GM12878 (cell line): ENCODE data around the gene SEL1L. TPM values are rescaled to one million over a fixed set of nuclear protein-coding genes. Genes with fewer than 3 reads are reported as not detected.
A peak's percentile ranks its signal among the peaks of the same experiment; 100 is the strongest.

Source experiments
- BACH1 ChIP-seq: fragments of 450-650 bp; IDR thresholded peaks from 2 replicates; pipeline ENCODE4 v1.6.1; 2017; ENCODE audit warnings: mild to moderate bottlenecking, borderline replicate concordance
- CHD2 ChIP-seq: IDR thresholded peaks from 2 replicates; pipeline ENCODE4 v1.6.1; 2011; ENCODE audit warnings: low read depth, low read length, improper control_type of control experiment, borderline replicate concordance
- E2F8 ChIP-seq: fragments of 450-650 bp; IDR thresholded peaks from 2 replicates; pipeline ENCODE4 v1.6.1; 2018; ENCODE audit warnings: mild to moderate bottlenecking, low read depth, moderate library complexity; ENCODE audit not compliant: partially characterized antibody
- E4F1 ChIP-seq: fragments of 450-650 bp; IDR thresholded peaks from 2 replicates; pipeline ENCODE4 v1.6.1; 2018; ENCODE audit warnings: borderline replicate concordance, mild to moderate bottlenecking; ENCODE audit not compliant: partially characterized antibody
- FOS ChIP-seq: IDR thresholded peaks from 3 replicates; pipeline ENCODE4 v1.6.1; 2011; ENCODE audit warnings: borderline replicate concordance; ENCODE audit not compliant: insufficient read length; ENCODE audit errors: extremely low read depth
- NKRF ChIP-seq: fragments of 450-650 bp; conservative IDR thresholded peaks from 2 replicates; pipeline ENCODE4 v1.6.1; 2017; ENCODE audit warnings: mild to moderate bottlenecking, moderate library complexity
- PAX5 ChIP-seq: IDR thresholded peaks from 2 replicates; pipeline ENCODE4 v1.6.1; 2011; ENCODE audit warnings: low read depth, low read length, borderline replicate concordance
- PBX3 ChIP-seq: IDR thresholded peaks from 2 replicates; pipeline ENCODE4 v1.6.1; 2011; ENCODE audit warnings: mild to moderate bottlenecking, low read depth, low read length, moderate library complexity; ENCODE audit not compliant: insufficient replicate concordance
- RB1 ChIP-seq: fragments of 450-650 bp; formaldehyde crosslinking; IDR thresholded peaks from 2 replicates; pipeline ENCODE4 v1.6.1; 2017; ENCODE audit warnings: mild to moderate bottlenecking, borderline replicate concordance
- RELB ChIP-seq: fragments of 450-650 bp; IDR thresholded peaks from 2 replicates; pipeline ENCODE4 v1.6.1; 2017; ENCODE audit warnings: low read depth, mild to moderate bottlenecking, moderate library complexity
- SREBF2 ChIP-seq: IDR thresholded peaks from 2 replicates; pipeline ENCODE4 v1.6.1; 2012; ENCODE audit warnings: mild to moderate bottlenecking, low read length
- ZBTB40 ChIP-seq: fragments of 450-650 bp; IDR thresholded peaks from 2 replicates; pipeline ENCODE4 v1.6.1; 2016; ENCODE audit warnings: mild to moderate bottlenecking, moderate library complexity, borderline replicate concordance
- polyA plus RNA-seq, 11 experiments: library from polyadenylated mRNA; depleted of rRNA in 4 of 11; unstranded in 6 of 11; stranded (reverse) in 5 of 11; fragments of >200 nt; fragmentation: Nextera tagmentation in 4 of 11; fragmentation: Illumina TruSeq in 1 of 11; extraction: Ambion mirVana in 4 of 11; extraction: Trizol in 1 of 11; gene quantifications; 1 replicate in 1 of 11; 2 replicates in 10 of 11; pipeline versions ENCODE4 v1.2.1 to v1.2.3, GENCODE V29; 2011 to 2016; ENCODE audit warnings: inconsistent platforms in 2 of 11, missing spikeins in 2 of 11, low read depth in 1 of 11
- total RNA-seq, 4 experiments: library from RNA; depleted of rRNA in 3 of 4; stranded (reverse); fragments of >200 nt in 3 of 4; fragmentation: Illumina TruSeq in 1 of 4; extraction: Trizol in 1 of 4; gene quantifications; 2 replicates each; pipeline versions ENCODE4 v1.2.1 to v1.2.3, GENCODE V29; 2013 to 2021

Gene SEL1L
- total and polyA plus RNA-seq, 10 of the 15 experiments (the other 5 are each of a cell fraction or from before 2014, with no cell fraction given): 13.4 to 57.2 (median 31.7) TPM

GRCh38 chr14:81533536-81534343, at the start of gene SEL1L (continued):
- peak; percentile 85; the same call in 1 of the 2 replicates for TF ChIP-seq ZBTB40
- TF ChIP-seq PAX5: peak; percentile 40; the same call in 1 of the 2 replicates
- TF ChIP-seq E2F8: no peak
- peak; percentile 92 for TF ChIP-seq CHD2
- peak; percentile 75 for TF ChIP-seq E4F1
- no peak for TF ChIP-seq SREBF2
- 0 out of 2 replicates have a peak, but pooled peaks have one; percentile 48 for TF ChIP-seq RB1
- 0 out of 2 replicates have a peak, but pooled peaks have one; percentile 31 for TF ChIP-seq RELB
- peak; percentile 94 for TF ChIP-seq NKRF
- TF ChIP-seq PBX3: peak; percentile 80
- peak; percentile 65; the same call in 1 of the 2 replicates for TF ChIP-seq BACH1
- peak; percentile 80 for TF ChIP-seq FOS
